SK-N-SH treated with all-trans-retinoic acid at 6 μM for 48 hours (cell line): ENCODE data around the gene SPINK5.

Source experiments
- CREB5 ChIP-seq: fragments of 250-450 bp; sonication (Bioruptor Pico); IDR thresholded peaks from 2 replicates; pipeline ENCODE4 v1.5.1; 2020; ENCODE audit warnings: low read depth, mild to moderate bottlenecking, moderate library complexity
- CSDC2 ChIP-seq: fragments of 250-450 bp; sonication (Bioruptor Pico); IDR thresholded peaks from 2 replicates; pipeline ENCODE4 v1.5.0; 2020; ENCODE audit warnings: mild to moderate bottlenecking, moderate library complexity
- CSRNP3 ChIP-seq: fragments of 250-450 bp; sonication (Bioruptor Pico); IDR thresholded peaks from 2 replicates; pipeline ENCODE4 v1.5.1; 2021; ENCODE audit warnings: mild to moderate bottlenecking, moderate library complexity
- OSR1 ChIP-seq: fragments of 250-450 bp; sonication (Bioruptor Pico); IDR thresholded peaks from 2 replicates; pipeline ENCODE4 v1.8.0; 2022; ENCODE audit warnings: moderate library complexity, mild to moderate bottlenecking, inconsistent platforms
- PATZ1 ChIP-seq: fragments of 250-450 bp; sonication (Bioruptor Pico); IDR thresholded peaks from 2 replicates; pipeline ENCODE4 v1.8.0; 2020; ENCODE audit warnings: mild to moderate bottlenecking, moderate library complexity, borderline replicate concordance
- ZC3H10 ChIP-seq: fragments of 250-450 bp; sonication (Bioruptor Pico); IDR thresholded peaks from 2 replicates; pipeline ENCODE4 v1.5.1; 2021; ENCODE audit warnings: mild to moderate bottlenecking, moderate library complexity
- ZFP3 ChIP-seq: fragments of 250-450 bp; sonication (Bioruptor Pico); IDR thresholded peaks from 2 replicates; pipeline ENCODE4 v1.5.0; 2020; ENCODE audit warnings: mild to moderate bottlenecking, moderate library complexity
- ZFP30 ChIP-seq: fragments of 450-650 bp; formaldehyde crosslinking; IDR thresholded peaks from 2 replicates; pipeline ENCODE4 v1.5.0; 2022; ENCODE audit warnings: mild to moderate bottlenecking, moderate library complexity

- TF ChIP-seq ZC3H10 (CRISPR knock-in tag) (no peak), ZFP3 (CRISPR knock-in tag) (no peak), PATZ1 (CRISPR knock-in tag) (no peak), CREB5 (CRISPR knock-in tag) (no peak), CSRNP3 (no peak), OSR1 (CRISPR knock-in tag) (no peak), CSDC2 (no peak), ZFP30 (CRISPR knock-in tag) (no peak)
Measured at GRCh38 chr5:148075529-148075928, 11.7 kb downstream of the SPINK5 start.
